ENCODE measurements around the gene MAP3K20. TPM values are rescaled to one million over a fixed set of nuclear protein-coding genes. Genes with fewer than 3 reads are reported as not detected.
"Not testable (repeated sequence)": the region's sequence is repeated elsewhere in the genome, so short reads cannot be mapped to it uniquely, and the experiment has no call there.

MAP3K20 gene
- total RNA-seq, 4 donors from 2014 or later: 33.0 to 56.1 (median 44.4) TPM

GRCh38 chr2:173271825-173272224, 196.2 kb downstream of the MAP3K20 start:
- TF ChIP-seq CTCF (IDR thresholded peaks at IDR 0.05): no peak
- no peak for DNase-seq (ENCODE audit: low spot score)
- ATAC-seq (ENCODE audit: low FRiP score): no peak

- no peak for DNase-seq (ENCODE audit: low spot score)
- ATAC-seq (ENCODE audit: low FRiP score): no peak
- no peak for TF ChIP-seq CTCF (IDR thresholded peaks at IDR 0.05)
Observed at GRCh38 chr2:173272849-173273248, 197.2 kb downstream of the MAP3K20 start.

- no peak for ATAC-seq (ENCODE audit: low FRiP score)
- DNase-seq (ENCODE audit: low spot score): no peak
- TF ChIP-seq CTCF (IDR thresholded peaks at IDR 0.05): no peak
Observed at GRCh38 chr2:173278794-173279526, 203.3 kb downstream of the MAP3K20 start.

GRCh38 chr2:173279527-173279868, 203.9 kb downstream of the MAP3K20 start:
- DNase-seq (ENCODE audit: low spot score): no peak
- no peak for ATAC-seq (ENCODE audit: low FRiP score)
- no peak for TF ChIP-seq CTCF (IDR thresholded peaks at IDR 0.05)

GRCh38 chr2:173280853-173281252, 205.2 kb downstream of the MAP3K20 start:
- DNase-seq (ENCODE audit: low spot score): no peak
- no peak for TF ChIP-seq CTCF (IDR thresholded peaks at IDR 0.05)
- no peak for ATAC-seq (ENCODE audit: low FRiP score)

- DNase-seq (ENCODE audit: low spot score); ATAC-seq (ENCODE audit: low FRiP score): not testable (repeated sequence)
Observed at GRCh38 chr2:173281898-173282297, 206.3 kb downstream of the MAP3K20 start.

GRCh38 chr2:173282795-173283545, 207.3 kb downstream of the MAP3K20 start:
- ATAC-seq (ENCODE audit: low FRiP score) (no peak), DNase-seq (ENCODE audit: low spot score) (no peak)
- TF ChIP-seq CTCF (IDR thresholded peaks at IDR 0.05): no peak
